Caco-2 (cell line): Measurements from ENCODE around the gene FNTB. TPM values are rescaled to one million over a fixed set of nuclear protein-coding genes. Genes with fewer than 3 reads are reported as not detected.

Experiments used
- BruUV-seq: library from RNA; stranded (reverse); fragments of 400-500 nt; replicated peaks from 2 replicates; lab custom pipeline; 2021; lab: Mats Ljungman, UMichigan
- CTCF ChIA-PET: fragments of 300-600 bp; sonication (Branson Sonifier 250); formaldehyde crosslinking; loops from one replicate; lab custom pipeline; 2022; ENCODE audit warnings: antibody characterized with exemption; lab: Charles Lee
- POLR2A ChIA-PET: fragments of 300-600 bp; sonication (Branson Sonifier 250); formaldehyde crosslinking; loops from one replicate; lab custom pipeline; 2022; ENCODE audit warnings: antibody characterized with exemption; lab: Charles Lee
- DNase-seq, 2 experiments: peaks; one replicate each; pipeline versions ENCODE4 v3.0.0 to v3.0.0-alpha.2; 2020 to 2022
- H3K27me3 ChIP-seq: replicated peaks from 2 replicates; pipeline ENCODE4 v1.6.0; 2011; ENCODE audit warnings: low read length; ENCODE audit not compliant: control insufficient read depth, insufficient read depth
- H3K36me3 ChIP-seq: 2 replicates; pipeline ENCODE4 v1.5.1; 2011; ENCODE audit warnings: low read length; ENCODE audit not compliant: control insufficient read depth, insufficient read depth
- H3K4me1 ChIP-seq: fragments of 250-450 bp; sonication (Bioruptor Pico); 2 replicates; pipeline ENCODE4 v1.5.1; 2020; ENCODE audit warnings: mild to moderate bottlenecking
- H3K4me3 ChIP-seq: 2 replicates; pipeline ENCODE4 v1.5.1; 2011; ENCODE audit warnings: low read depth, mild to moderate bottlenecking, control low read depth, low read length
- H3K9me3 ChIP-seq: fragments of 250-450 bp; sonication (Bioruptor Pico); 2 replicates; pipeline ENCODE4 v1.5.1; 2020; ENCODE audit warnings: mild to moderate bottlenecking, moderate library complexity
- H3K27ac Mint-ChIP-seq: one replicate; pipeline ENCODE4 v1.8.0; 2022; ENCODE audit warnings: mixed read lengths; ENCODE audit not compliant: unreplicated experiment
- H3K27me3 Mint-ChIP-seq: one replicate; pipeline ENCODE4 v1.8.0; 2022; ENCODE audit warnings: mixed read lengths; ENCODE audit not compliant: insufficient read depth, unreplicated experiment
- H3K36me3 Mint-ChIP-seq: one replicate; pipeline ENCODE4 v1.8.0; 2022; ENCODE audit warnings: mild to moderate bottlenecking, mixed read lengths; ENCODE audit not compliant: insufficient read depth, unreplicated experiment
- H3K4me1 Mint-ChIP-seq: one replicate; pipeline ENCODE4 v1.8.0; 2022; ENCODE audit warnings: low read depth, mixed read lengths; ENCODE audit not compliant: unreplicated experiment
- H3K4me3 Mint-ChIP-seq: one replicate; pipeline ENCODE4 v1.8.0; 2022; ENCODE audit warnings: mild to moderate bottlenecking, moderate library complexity, mixed read lengths; ENCODE audit not compliant: unreplicated experiment
- H3K9me3 Mint-ChIP-seq: one replicate; pipeline ENCODE4 v1.8.0; 2022; ENCODE audit warnings: mixed read lengths; ENCODE audit not compliant: unreplicated experiment
- CTCF ChIP-seq, 2 experiments: fragments of 200-600 bp in 1 of 2; IDR thresholded peaks; 1 replicate in 1 of 2; 2 replicates in 1 of 2; pipeline versions ENCODE4 v1.5.1 to v1.8.0; 2011 to 2022; ENCODE audit warnings: antibody characterized with exemption in 1 of 2, control low read depth in 1 of 2, inconsistent platforms in 1 of 2, low read depth in 1 of 2, low read length in 1 of 2, mild to moderate bottlenecking in 1 of 2, moderate library complexity in 1 of 2; ENCODE audit not compliant: insufficient read depth in 1 of 2, severe bottlenecking in 1 of 2, unreplicated experiment in 1 of 2
- intact Hi-C: fragments of 100-400 bp; cut with micrococcal nuclease; formaldehyde crosslinking; loops from one replicate; pipeline ENCODE4 v1.10.0; 2022; ENCODE audit not compliant: unreplicated experiment
- total RNA-seq: library from RNA; stranded (reverse); gene quantifications from 2 replicates; pipeline ENCODE4 v1.2.3, GENCODE V29; 2022

Gene FNTB
- total RNA-seq, 1 experiment from 2014 or later = 21.2 TPM

GRCh38 chr14:64951291-64951690 is 35.4 kb upstream of the FNTB start:
- TF ChIP-seq CTCF (IDR thresholded peaks at IDR 0.05; ENCODE audit: insufficient read depth in 1 of 2, low read depth in 1 of 2, low read length in 1 of 2, severe bottlenecking in 1 of 2, unreplicated experiment in 1 of 2) = no peak
- no peaks in the 10 kb centered on the region for H3K4me1 Mint-ChIP-seq
- BruUV-seq = no TSS peak
- peaks cover under 1% of the 10 kb centered on the region; the same call in 1 of the 2 replicates for H3K36me3 ChIP-seq
- no peak overlapping the region for H3K4me3 ChIP-seq
- H3K4me1 ChIP-seq = no peaks in the 10 kb centered on the region
- peaks cover 59% of the 10 kb centered on the region for H3K36me3 Mint-ChIP-seq
- DNase-seq = no peak
- H3K9me3 ChIP-seq = no peaks in the 10 kb centered on the region
- H3K27me3 ChIP-seq = no peaks in the 10 kb centered on the region
- H3K27ac Mint-ChIP-seq = no peak overlapping the region
- no peaks in the 10 kb centered on the region for H3K9me3 Mint-ChIP-seq
- no peak overlapping the region for H3K4me3 Mint-ChIP-seq
- intact Hi-C loops = no loop called here
- POLR2A ChIA-PET = no interaction called here
- CTCF ChIA-PET = no interaction called here
- no peaks in the 10 kb centered on the region for H3K27me3 Mint-ChIP-seq

- no peak overlapping the region for H3K4me3 ChIP-seq
- no peaks in the 10 kb centered on the region for H3K27me3 Mint-ChIP-seq
- no TSS peak for BruUV-seq
- H3K9me3 Mint-ChIP-seq = no peaks in the 10 kb centered on the region
- no peaks in the 10 kb centered on the region for H3K4me1 Mint-ChIP-seq
- TF ChIP-seq CTCF (IDR thresholded peaks at IDR 0.05; ENCODE audit: insufficient read depth in 1 of 2, low read depth in 1 of 2, low read length in 1 of 2, severe bottlenecking in 1 of 2, unreplicated experiment in 1 of 2) = no peak
- H3K4me1 ChIP-seq = no peaks in the 10 kb centered on the region
- H3K36me3 Mint-ChIP-seq = peaks cover 59% of the 10 kb centered on the region
- intact Hi-C loops = no loop called here
- no peak overlapping the region for H3K4me3 Mint-ChIP-seq
- no peak overlapping the region for H3K27ac Mint-ChIP-seq
- ChIA-PET CTCF (no interaction called here), POLR2A (no interaction called here)
- no peak for DNase-seq
- H3K9me3 ChIP-seq = no peaks in the 10 kb centered on the region
- H3K36me3 ChIP-seq = no peaks in the 10 kb centered on the region
- H3K27me3 ChIP-seq = no peaks in the 10 kb centered on the region
Observed at GRCh38 chr14:64951724-64952123, 35.0 kb upstream of the FNTB start.

DNA sequence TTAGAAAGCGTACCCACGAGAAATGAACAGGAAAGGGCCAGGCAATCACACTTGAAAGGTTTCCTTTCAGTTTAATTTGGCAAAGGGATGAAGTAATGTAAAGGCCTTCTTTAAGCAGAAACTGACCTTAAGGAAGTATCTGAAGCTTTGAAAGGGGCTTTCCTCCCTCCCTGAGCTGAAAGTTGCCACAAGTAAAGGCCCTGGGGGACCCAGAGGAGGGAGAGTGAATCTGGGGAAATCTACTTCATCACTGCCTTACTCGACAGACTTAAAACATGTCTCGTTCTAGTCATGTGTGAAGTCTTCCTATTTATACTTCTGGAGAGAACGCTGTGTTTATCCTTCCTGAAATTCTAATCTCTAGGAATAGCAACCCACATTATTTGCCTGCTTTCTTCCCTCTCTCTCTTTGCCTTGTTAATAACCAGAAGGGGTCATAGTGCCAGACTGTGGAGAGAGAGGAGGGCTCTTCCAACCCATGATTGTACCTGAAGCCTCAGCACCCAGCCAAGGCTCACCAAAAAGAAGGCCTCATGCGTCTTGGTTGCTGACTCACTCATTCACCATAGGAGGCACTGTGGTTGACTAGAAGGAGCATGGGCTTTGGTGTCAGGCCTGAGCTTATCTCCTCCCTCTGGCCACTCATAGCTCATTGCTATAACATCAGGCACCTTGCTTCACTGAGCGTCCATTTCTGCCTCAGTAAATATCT is 33.9 kb upstream of the FNTB start:
- BruUV-seq = no TSS peak
- Histone ChIP-seq H3K4me3 (no peak overlapping the region), H3K36me3 (no peaks in the 10 kb centered on the region), H3K9me3 (no peaks in the 10 kb centered on the region), H3K4me1 (no peaks in the 10 kb centered on the region), H3K27me3 (no peaks in the 10 kb centered on the region)
- CTCF ChIA-PET = interaction anchor here (1.0 kb wide), 1 partner anchor 14 kb away, joined by 3 read pairs; no protein-coding TSS in a partner anchor
- Mint-ChIP-seq H3K36me3 (peaks cover 53% of the 10 kb centered on the region), H3K4me3 (no peak overlapping the region), H3K9me3 (no peaks in the 10 kb centered on the region), H3K4me1 (no peaks in the 10 kb centered on the region), H3K27ac (no peak overlapping the region), H3K27me3 (no peaks in the 10 kb centered on the region)
- POLR2A ChIA-PET = no interaction called here
- no peak for TF ChIP-seq CTCF (IDR thresholded peaks at IDR 0.05; ENCODE audit: insufficient read depth in 1 of 2, low read depth in 1 of 2, low read length in 1 of 2, severe bottlenecking in 1 of 2, unreplicated experiment in 1 of 2)
- DNase-seq = no peak
- intact Hi-C loops = no loop called here
